Natural killer cell treated with Interleukin-12 subunit alpha and Interleukin-12 subunit beta and Interleukin-15 and Interleukin-18, amount 100 ng/mL, for 72 hours (primary cell): ENCODE data around the gene RAB35. TPM values are rescaled to one million over a fixed set of nuclear protein-coding genes. Genes with fewer than 3 reads are reported as not detected.
A peak's percentile ranks its signal among the peaks of the same experiment; 100 is the strongest.

ENCODE experiments used
- ATAC-seq, 2 donors: fragments of 150-1000 bp; cut with Tn5 transposase in 1 of 2; sonication (Bioruptor Pico), chemical (Tn5 transposase) in 1 of 2; 2 replicates each; pipeline ENCODE4 v1.10.0; 2021
- DNase-seq: peaks from one replicate; pipeline ENCODE4 v3.0.0; 2022; ENCODE audit warnings: low spot score
- H3K27ac Mint-ChIP-seq, 2 donors: 1 replicate in 1 of 2; 2 replicates in 1 of 2; pipeline ENCODE4 v1.8.0; 2022; ENCODE audit warnings: mixed read lengths in 2 of 2, mild to moderate bottlenecking in 1 of 2, moderate library complexity in 1 of 2
- H3K27me3 Mint-ChIP-seq, 2 donors: 1 replicate in 1 of 2; 2 replicates in 1 of 2; pipeline ENCODE4 v1.8.0; 2022; ENCODE audit warnings: mixed read lengths in 2 of 2
- H3K36me3 Mint-ChIP-seq: one replicate; pipeline ENCODE4 v1.8.0; 2022; ENCODE audit warnings: mixed read lengths
- H3K4me1 Mint-ChIP-seq, 2 donors: 1 replicate in 1 of 2; 2 replicates in 1 of 2; pipeline ENCODE4 v1.8.0; 2022; ENCODE audit warnings: low read depth in 2 of 2, mixed read lengths in 2 of 2, mild to moderate bottlenecking in 1 of 2
- H3K4me3 Mint-ChIP-seq: one replicate; pipeline ENCODE4 v1.8.0; 2022; ENCODE audit warnings: mixed read lengths
- H3K9me3 Mint-ChIP-seq: 2 replicates; pipeline ENCODE4 v1.8.0; 2022; ENCODE audit warnings: mixed read lengths
- total RNA-seq, 2 donors: library from RNA; stranded (reverse); gene quantifications; one replicate each; pipeline ENCODE4 v1.2.3, GENCODE V29; 2022

RAB35 gene
- total RNA-seq: 10 to 100 TPM; 85.2 to 94.1 TPM

DNA sequence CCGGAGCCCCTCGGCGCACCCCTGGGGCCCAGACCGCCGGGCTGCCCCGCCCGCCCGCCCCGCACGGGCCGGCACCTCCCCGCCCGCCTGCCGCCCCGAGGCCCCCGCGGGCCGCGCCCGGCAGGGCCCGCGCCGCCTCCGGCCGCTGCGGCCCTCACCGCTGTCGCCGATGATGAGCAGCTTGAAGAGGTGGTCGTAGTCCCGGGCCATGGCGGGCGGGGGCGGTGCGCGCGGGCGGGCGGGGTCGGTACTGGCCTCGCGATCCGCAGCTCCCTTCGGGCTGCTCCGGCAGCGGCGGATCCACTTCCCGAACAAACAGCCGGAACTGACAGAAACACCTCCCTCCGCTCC, at the start of gene RAB35:
Gene RAB35 (minus strand): TSS at position 313 of the 351 bp plus-strand sequence. CDS start 103 bp downstream, at position 210.
- Mint-ChIP-seq H3K27me3 (no peaks in the 10 kb centered on the region), H3K36me3 (peaks cover 13% of the 10 kb centered on the region)
- ATAC-seq: no peak

GRCh38 chr12:120164293-120164692, 47.7 kb upstream of the RAB35 start:
- Mint-ChIP-seq H3K4me3 (no peak overlapping the region), H3K27me3 (no peaks in the 10 kb centered on the region), H3K27ac (no peak overlapping the region), H3K36me3 (peaks cover 10% of the 10 kb centered on the region), H3K4me1 (peaks cover 0 to 5% of the 10 kb centered on the region in 2 donors), H3K9me3 (no peaks in the 10 kb centered on the region)
- no peak for DNase-seq
- no peak for ATAC-seq

More for the DNA sequence above, at the start of gene RAB35:
- Mint-ChIP-seq H3K9me3 (no peaks in the 10 kb centered on the region), H3K27ac (peak within 1 kb of the TSS; percentile 89 to 91), H3K4me3 (peak within 1 kb of the TSS; percentile 95), H3K4me1 (peaks cover 69 to 72% of the 10 kb centered on the region in 2 donors)
- DNase-seq: no peak

DNA sequence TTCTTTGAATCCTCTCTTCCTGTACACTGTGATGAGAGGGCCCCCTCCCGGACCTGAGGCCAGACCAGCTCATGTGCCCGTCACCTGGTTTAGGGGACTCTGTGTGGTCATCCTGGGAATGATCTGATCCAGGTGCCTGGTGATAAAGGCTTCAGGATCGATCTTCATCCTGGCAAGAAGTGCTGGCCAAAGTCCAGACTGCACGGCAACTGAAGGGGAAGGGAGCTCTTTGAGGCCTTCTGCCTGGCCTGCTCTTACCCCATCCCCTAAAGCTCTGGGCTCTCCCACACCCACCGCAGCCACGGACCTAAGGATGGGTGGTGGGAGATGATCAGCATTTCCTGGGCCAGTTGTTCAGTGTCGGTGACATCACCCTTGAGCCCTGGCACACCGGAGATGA, 46.2 kb upstream of the RAB35 start:
- Mint-ChIP-seq H3K4me3 (no peak overlapping the region), H3K36me3 (peaks cover 15% of the 10 kb centered on the region), H3K27ac (no peak overlapping the region), H3K27me3 (no peaks in the 10 kb centered on the region), H3K4me1 (peaks cover 0 to 5% of the 10 kb centered on the region in 2 donors), H3K9me3 (no peaks in the 10 kb centered on the region)
- ATAC-seq (no peak), DNase-seq (no peak)

DNA sequence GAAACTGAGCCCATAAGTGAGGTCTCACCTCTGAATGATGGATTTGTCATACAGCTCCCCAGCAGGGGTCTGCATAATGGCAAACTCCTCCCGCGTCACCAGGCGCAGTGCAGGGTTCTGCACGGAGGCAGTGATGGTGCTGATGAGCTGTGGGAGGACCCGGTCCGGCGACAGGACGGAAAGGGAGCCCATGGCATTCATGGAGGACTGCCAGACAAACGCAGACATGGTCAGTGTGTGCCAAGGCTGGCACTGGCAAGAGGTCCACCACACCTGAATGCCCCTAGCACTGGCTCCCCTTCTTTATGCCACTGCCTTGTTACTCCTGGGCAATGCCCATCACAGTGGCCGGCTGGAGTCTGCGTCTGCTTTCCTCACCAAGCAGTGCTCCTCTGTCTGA, 45.3 kb upstream of the RAB35 start:
- no peak for DNase-seq
- H3K4me1 Mint-ChIP-seq: peaks cover 3 to 5% of the 10 kb centered on the region in 2 donors
- no peaks in the 10 kb centered on the region for H3K9me3 Mint-ChIP-seq
- peaks cover 22% of the 10 kb centered on the region for H3K36me3 Mint-ChIP-seq
- no peak for ATAC-seq
- H3K27ac Mint-ChIP-seq: no peak overlapping the region
- no peaks in the 10 kb centered on the region for H3K27me3 Mint-ChIP-seq
- H3K4me3 Mint-ChIP-seq: no peak overlapping the region

GRCh38 chr12:120159509-120160237, 43.1 kb upstream of the RAB35 start:
- Mint-ChIP-seq H3K4me3 (no peak overlapping the region), H3K27ac (no peak overlapping the region), H3K4me1 (peaks cover 5% of the 10 kb centered on the region in 2 donors), H3K9me3 (no peaks in the 10 kb centered on the region), H3K36me3 (peaks cover 28% of the 10 kb centered on the region), H3K27me3 (no peaks in the 10 kb centered on the region)
- ATAC-seq: no peak
- no peak for DNase-seq

DNA sequence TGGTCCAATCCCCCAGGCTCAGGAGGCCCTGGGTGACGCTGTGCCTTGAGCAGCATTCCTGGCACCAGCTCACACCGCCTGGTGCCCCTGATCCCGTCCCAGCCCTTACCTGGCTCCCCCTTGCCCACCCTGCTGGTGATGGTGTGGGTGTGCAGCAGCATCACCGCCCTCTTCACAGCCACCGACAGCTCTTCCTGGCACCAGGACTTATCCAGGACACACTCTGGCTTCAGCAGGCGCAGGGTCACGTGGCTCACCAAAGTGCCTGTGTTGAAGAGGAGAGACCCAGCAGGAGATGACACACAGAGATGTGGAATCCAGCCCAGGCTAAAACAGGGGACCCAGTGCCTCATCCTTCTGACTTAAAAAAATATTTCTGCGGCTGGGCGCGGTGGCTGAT, 41.8 kb upstream of the RAB35 start:
- no peak for ATAC-seq
- no peaks in the 10 kb centered on the region for H3K9me3 Mint-ChIP-seq
- peaks cover 28% of the 10 kb centered on the region for H3K36me3 Mint-ChIP-seq
- H3K4me1 Mint-ChIP-seq: peaks cover 5% of the 10 kb centered on the region in 2 donors
- DNase-seq: no peak
- no peak overlapping the region for H3K27ac Mint-ChIP-seq
- no peak overlapping the region for H3K4me3 Mint-ChIP-seq
- no peaks in the 10 kb centered on the region for H3K27me3 Mint-ChIP-seq

DNA sequence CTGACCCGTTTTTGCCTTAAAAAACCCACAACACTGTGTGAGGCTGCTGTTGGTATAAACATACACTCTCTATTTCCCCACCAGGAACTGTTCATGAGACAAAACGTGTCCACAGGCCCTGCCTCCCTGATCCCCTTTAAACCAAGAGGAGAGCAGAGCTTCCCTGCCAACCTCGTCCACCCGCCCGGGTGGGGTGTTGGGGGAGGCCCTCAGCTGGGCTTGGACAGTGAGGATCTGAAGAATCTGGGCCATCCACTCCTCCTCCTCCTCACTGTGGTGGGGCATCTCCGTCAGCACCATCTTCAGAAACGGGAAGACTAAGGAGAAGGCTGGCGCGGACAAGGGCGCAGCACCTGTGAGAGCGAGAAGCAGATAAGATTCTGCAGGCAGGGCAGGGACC, 41.1 kb upstream of the RAB35 start:
- Mint-ChIP-seq H3K4me3 (no peak overlapping the region), H3K27ac (no peak overlapping the region), H3K4me1 (peaks cover 5% of the 10 kb centered on the region in 2 donors), H3K36me3 (peaks cover 28% of the 10 kb centered on the region), H3K27me3 (no peaks in the 10 kb centered on the region), H3K9me3 (no peaks in the 10 kb centered on the region)
- DNase-seq: no peak
- ATAC-seq: no peak

- Mint-ChIP-seq H3K9me3 (no peaks in the 10 kb centered on the region), H3K4me3 (no peak overlapping the region), H3K27ac (no peak overlapping the region), H3K36me3 (peaks cover 28% of the 10 kb centered on the region), H3K4me1 (peaks cover 5% of the 10 kb centered on the region in 2 donors), H3K27me3 (no peaks in the 10 kb centered on the region)
- peak in 1 of 2 donors; percentile 48 for ATAC-seq
- DNase-seq: no peak
These were observed 40.0 kb upstream of the RAB35 start for GRCh38 chr12:120156315-120157259.

GRCh38 chr12:120155072-120155471, 38.5 kb upstream of the RAB35 start:
- H3K27ac Mint-ChIP-seq: no peak overlapping the region
- H3K27me3 Mint-ChIP-seq: no peaks in the 10 kb centered on the region
- H3K4me1 Mint-ChIP-seq: peaks cover 0 to 5% of the 10 kb centered on the region in 2 donors
- peaks cover 19% of the 10 kb centered on the region for H3K36me3 Mint-ChIP-seq
- no peak for ATAC-seq
- no peak for DNase-seq
- H3K4me3 Mint-ChIP-seq: no peak overlapping the region
- no peaks in the 10 kb centered on the region for H3K9me3 Mint-ChIP-seq

- Mint-ChIP-seq H3K4me1 (no peaks in the 10 kb centered on the region), H3K36me3 (no peaks in the 10 kb centered on the region), H3K9me3 (no peaks in the 10 kb centered on the region), H3K27me3 (no peaks in the 10 kb centered on the region), H3K27ac (no peak overlapping the region), H3K4me3 (no peak overlapping the region)
- DNase-seq (no peak), ATAC-seq (no peak)
These were observed 34.5 kb upstream of the RAB35 start for GRCh38 chr12:120150919-120151525.

DNA sequence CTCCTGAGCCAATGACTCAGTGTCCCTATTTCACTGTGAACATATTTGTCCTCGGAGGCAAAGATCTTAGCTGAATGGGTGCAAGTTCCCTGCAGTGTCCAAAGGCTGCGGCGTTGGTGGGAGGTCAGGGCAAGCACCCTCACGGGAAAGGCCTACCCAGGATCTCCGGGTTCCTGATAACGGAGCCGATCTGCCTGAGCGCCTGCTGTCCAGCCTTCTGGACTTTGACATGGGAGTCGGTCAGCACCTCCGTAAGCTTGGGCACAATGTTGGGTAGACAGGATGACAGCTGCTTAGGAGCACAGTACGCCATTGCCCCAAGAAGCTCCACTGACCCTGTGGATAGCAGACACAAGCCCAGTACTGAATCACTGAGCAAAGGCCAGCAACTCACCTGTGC, 31.5 kb upstream of the RAB35 start:
- DNase-seq: no peak
- Mint-ChIP-seq H3K27ac (no peak overlapping the region), H3K9me3 (no peaks in the 10 kb centered on the region), H3K4me3 (no peak overlapping the region), H3K4me1 (no peaks in the 10 kb centered on the region), H3K36me3 (no peaks in the 10 kb centered on the region), H3K27me3 (no peaks in the 10 kb centered on the region)
- ATAC-seq: no peak

GRCh38 chr12:120145164-120145563, 28.6 kb upstream of the RAB35 start:
- H3K4me3 Mint-ChIP-seq: no peak overlapping the region
- no peak overlapping the region for H3K27ac Mint-ChIP-seq
- H3K36me3 Mint-ChIP-seq: peaks cover 10% of the 10 kb centered on the region
- no peaks in the 10 kb centered on the region for H3K4me1 Mint-ChIP-seq
- DNase-seq (no peak), ATAC-seq (no peak)
- H3K27me3 Mint-ChIP-seq: no peaks in the 10 kb centered on the region
- H3K9me3 Mint-ChIP-seq: no peaks in the 10 kb centered on the region

- H3K4me1 Mint-ChIP-seq: no peaks in the 10 kb centered on the region
- DNase-seq (no peak), ATAC-seq (no peak)
- H3K4me3 Mint-ChIP-seq: no peak overlapping the region
- no peak overlapping the region for H3K27ac Mint-ChIP-seq
- H3K27me3 Mint-ChIP-seq: no peaks in the 10 kb centered on the region
- H3K36me3 Mint-ChIP-seq: peaks cover 10% of the 10 kb centered on the region
- no peaks in the 10 kb centered on the region for H3K9me3 Mint-ChIP-seq
These were observed 27.7 kb upstream of the RAB35 start for GRCh38 chr12:120144215-120144614.
